HG02970 (cell line): ENCODE results near the gene SH3PXD2B.

ENCODE experiments used
- ATAC-seq: cut with Tn5 transposase; IDR thresholded peaks from one replicate; pipeline ENCODE4 v1.9.1; 2021; ENCODE audit warnings: mild to moderate bottlenecking, moderate library complexity, moderate number of reproducible peaks; ENCODE audit not compliant: unreplicated experiment, low FRiP score

The SH3PXD2B gene

DNA sequence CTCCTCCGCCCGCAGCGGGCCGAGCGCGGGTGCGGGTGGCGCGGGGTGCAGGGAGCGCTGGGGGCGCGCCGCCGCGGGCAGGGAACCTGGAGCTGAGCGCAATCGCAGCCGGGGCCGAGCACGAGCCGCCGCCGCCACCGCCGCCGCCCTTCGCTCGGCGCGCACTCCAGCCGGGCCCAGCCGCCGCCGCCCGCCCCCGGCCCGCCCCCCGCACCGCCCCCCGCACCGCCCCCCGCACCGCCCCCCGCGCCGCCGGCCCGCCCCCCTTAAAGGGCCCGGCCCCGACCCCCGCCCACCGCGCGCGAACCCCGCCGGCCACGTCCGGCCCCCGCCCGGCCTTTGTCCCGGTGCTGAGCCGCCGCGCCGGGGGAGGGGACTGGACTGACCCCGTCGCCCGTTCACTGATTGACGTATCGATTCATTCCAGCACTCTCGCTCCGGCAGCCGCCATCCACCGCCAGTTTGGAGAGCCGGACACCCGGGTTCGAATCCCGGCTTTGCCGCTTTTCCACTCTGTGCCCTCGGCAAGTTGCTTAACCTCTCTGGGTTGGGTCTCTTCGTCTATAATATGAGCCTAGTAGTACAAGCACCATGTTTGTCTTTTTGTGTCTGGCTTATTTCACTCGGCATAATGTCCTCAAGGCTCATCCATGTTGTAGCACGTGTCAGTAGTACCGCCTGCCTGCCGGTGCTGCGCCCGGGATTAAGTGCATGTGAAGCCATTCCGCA is at the start of gene SH3PXD2B:
Gene SH3PXD2B, minus strand, starts transcription at position 168 of the 729 bp plus-strand sequence. CDS start 173 bp downstream, outside the sequence.
- no peak for ATAC-seq

DNA sequence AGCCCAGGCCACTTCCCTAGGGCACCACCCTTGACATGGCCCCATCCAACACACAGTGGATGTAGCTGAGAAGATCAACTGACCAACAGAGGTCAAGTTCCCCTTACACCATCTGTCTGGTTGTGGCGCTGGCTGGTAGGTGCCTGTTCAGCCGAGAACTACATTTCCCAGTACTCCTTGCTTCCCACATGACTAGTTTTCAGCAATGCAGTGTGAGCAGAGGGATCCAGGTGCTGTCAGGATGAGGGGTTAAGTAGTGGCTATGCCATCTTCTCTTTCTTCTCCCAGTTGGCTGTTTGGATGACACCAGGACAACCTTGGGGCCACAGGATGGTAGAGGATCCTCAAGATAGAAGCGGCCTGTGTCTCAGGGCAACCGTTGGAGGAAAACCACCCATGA is 48.6 kb upstream of the SH3PXD2B start:
- no peak for ATAC-seq

DNA sequence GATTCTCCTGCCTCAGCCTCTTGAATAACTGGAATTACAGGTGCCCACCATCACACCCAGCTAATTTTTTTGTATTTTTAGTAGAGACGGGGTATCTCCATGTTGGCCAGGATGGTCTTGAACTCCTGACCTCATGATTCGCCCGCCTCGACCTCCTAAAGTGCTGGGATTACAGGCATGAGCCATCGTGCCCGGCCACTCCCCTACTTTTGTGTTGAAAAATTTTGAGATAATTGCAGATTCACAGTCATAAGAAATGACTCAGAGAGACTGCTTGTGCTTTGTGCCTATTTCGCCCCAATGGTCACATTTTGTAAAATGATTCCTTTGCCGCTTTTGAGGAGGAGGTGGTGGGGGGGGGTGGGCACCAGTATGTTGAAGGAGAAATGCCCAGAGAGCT is 48.1 kb upstream of the SH3PXD2B start:
- ATAC-seq: no peak

DNA sequence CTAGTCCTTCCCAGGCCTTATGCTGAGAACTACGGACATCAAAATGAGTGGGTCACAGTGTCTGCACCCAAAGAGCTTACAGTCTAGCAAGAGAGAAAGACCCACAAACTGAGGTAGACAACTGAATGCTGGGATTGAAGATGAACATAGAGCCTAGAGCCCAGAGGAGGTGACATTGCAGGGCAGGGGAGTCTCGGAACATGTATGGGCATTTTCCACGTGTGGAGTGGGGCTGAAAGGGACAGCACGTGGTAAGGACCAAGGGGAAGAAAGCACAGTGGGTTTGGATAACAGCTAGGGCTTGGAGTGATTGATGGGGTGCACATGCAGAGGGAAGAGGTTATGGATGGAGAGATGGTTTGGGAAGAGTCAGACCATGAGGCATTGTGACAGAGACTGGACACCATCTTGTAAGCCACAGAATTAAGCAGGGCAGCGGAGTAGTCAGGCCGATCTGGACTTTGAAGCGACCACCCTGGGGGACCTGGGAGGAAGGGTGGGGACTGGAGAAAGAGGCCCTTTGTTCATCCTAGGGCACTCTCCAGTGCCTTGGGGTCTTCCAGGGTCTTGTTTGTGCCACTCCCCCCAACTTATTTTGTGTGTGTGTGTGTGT is 47.5 kb upstream of the SH3PXD2B start:
- no peak for ATAC-seq

DNA sequence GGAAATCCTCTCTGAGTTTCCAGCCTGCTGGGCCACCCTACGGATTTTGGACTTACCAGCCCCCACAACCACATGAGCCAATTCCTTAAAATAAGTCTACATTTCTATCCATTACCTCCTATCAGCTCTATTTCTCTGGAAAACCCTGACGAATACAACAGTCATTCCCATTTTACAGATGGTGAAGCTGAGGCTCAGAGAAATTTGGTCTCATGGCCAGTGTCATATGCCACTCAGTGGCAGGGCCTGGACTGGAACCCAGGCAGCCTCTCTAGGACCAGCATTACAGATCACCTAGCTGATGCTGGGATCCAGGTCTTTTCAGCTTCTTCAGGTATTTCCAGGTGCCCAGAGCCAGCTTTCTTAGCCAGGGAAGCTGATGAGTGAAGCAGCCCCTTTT is 45.0 kb upstream of the SH3PXD2B start:
- no peak for ATAC-seq

DNA sequence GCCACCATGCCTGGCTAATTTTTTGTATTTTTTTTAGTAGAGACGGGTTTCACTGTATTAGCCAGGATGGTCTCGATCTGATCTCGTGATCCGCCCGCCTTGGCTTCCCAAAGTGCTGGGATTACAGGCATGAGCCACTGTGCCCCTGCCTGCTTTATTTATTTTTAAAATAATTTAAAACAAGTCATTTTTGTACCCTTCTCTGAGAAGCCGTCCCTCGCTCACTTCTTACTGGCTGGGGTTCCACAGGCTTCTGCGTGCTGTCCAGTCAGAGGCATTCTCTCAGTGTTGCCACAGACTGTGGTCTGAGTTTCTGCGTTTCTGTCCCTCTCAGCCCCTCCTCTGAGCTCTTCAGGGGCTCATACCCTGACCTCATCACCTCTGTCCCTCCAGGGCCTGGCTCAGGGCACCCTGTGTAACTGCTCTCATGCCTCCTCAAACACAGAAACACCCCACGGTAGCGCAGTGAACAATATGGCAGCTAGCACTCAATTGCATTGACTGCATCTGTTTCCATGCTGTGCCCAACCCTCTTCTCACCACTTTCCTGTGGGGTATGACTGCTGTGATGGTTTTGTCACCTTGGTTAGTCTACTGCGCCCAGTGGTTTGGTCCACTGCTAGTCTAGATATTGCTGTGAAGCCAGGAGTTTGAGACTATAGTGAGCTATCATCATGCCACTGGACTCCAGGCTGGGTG is 44.3 kb upstream of the SH3PXD2B start:
- ATAC-seq: no peak

DNA sequence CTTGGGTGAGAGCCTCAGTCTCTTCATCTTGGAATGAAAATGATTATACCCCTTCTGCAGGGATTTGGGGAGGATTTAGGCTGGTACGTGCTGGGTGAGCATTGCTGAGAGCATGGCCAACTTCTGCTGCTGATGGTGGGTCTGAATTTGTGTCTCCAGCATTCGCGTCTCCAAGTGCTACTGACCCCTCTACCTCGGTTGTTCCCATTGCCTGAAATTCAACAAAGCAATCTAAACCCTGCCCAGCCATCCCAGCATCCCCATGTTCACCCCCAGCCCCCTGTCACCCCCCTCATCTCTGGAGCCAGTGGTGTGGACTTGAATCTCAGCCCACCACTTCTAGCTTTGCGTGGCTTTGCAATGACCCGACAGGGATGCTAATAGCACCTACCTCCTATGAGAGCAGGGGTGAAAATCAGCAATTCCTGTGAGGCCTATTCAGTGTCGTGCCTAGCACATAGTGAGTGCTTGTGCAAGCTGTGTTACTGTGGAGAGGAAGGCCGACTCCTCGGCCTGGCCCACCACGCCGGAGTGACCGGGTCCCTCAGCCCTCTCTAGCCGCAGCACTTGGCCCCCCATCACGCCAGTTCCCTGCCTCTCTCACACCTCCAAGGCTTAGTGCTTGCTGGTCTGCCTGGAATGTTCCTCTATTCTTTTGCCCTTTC is 43.4 kb upstream of the SH3PXD2B start:
- no peak for ATAC-seq

DNA sequence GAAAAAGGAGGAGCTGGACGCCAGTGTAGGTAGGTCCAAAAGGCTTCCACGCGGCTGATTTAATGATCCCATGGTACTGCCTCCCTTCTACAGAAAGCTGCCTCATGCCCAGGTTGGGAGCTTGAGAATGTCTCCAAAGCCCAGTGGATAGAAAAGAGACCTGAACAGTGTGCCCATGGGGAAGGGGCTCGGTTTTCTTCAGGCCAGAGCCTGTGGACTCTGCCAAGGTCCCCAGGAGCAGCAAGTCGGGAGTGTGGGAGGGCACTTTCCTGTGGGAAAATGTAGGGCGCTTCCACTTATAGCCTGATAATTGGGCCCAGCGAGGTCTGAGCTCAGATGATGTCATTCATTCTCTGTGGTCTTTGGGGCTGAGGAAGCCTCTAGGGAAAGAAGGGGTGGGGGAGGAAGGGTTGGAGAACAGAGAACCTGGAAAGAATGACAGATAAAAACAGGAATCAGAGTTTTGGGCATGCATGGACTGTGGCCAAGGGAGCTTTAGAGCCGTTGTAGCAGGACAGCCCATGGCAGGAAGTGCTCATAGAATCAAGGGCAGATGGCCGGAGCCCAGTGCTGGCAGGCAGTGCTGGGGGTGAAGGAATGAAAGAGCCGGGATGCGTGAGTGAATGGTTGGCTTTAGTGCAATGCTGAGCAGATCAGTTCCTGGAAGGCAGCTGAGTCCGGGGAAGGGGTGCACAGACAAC is 42.5 kb upstream of the SH3PXD2B start:
- no peak for ATAC-seq

DNA sequence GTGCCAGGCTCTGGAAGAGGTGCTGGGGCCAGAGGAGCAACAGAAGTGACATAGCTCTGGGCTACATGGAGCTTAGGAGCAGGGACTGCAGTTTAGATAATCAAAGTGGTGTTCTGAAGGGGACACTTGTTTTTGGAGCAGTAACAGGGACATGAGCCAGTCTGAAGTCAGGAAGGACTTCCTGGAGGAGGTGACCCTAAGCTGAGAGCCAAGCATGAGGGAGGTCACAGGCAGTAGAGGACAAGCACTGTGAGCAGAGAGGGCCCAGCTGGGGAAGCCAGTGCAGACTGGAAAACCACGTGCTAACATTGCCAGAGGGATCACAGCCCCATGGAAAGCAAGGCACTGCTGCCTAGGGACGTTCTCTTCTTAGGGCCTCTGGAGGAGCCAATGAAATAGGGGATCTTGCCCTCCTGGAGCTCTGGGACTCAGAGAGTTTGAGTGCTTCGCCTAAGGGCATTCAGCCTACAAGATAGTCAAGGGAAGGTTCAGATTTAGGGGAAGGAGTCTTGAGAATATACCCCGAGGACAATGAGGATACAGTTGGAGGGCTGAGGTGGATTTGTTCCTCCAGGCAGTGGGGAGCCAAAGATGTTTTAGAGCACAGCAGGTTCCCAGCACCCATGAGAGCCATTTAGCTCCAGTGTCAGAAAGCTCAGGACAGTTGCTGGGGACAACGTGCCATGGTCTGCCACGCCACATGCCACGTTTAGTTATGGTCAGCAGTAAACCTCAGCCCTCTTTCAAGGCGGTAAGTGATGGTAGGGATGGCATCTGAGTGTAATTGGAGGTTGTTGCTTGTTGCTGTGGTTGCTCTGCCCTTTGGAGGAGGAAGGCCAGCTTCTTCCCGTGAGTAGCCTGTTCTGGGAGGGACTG is 40.5 kb upstream of the SH3PXD2B start:
- no peak for ATAC-seq

DNA sequence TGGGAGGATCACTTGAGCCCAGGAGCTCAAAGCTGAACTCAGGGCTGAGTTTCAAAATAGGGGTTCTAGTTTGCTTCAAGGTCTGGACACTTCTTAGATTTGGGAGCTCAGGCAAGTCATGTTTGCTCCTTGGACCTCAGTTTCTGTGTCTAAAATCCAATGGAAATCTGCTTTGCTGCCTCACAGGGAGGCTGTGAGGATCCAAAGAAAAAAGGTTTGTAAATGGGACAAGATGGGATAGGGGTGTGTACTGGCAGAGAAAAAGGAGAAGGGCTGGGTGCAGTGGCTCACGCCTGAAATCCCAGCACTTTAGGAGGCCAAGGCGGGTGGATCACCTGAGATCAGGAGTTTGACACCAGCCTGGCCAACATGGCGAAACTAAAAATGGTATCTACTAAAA is 39.6 kb upstream of the SH3PXD2B start:
- no peak for ATAC-seq

DNA sequence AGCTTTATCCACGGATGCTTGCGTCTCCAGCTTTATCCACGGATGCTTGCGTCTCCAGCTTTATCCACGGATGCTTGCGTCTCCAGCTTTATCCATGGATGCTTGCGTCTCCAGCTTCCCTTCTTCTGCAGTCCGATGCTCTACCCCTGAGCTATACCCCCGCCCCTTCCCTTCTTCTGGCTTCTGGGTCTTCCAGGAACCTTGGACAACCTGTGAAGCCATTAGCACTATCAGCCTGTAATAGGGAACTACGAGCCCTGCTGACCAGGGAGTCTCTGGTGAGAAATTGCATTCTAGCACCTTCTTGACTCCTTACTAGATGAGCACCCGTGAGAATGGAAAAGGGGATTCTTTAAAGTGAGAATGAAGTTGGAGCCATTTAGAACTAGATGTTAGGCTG is 39.1 kb upstream of the SH3PXD2B start:
- no peak for ATAC-seq

DNA sequence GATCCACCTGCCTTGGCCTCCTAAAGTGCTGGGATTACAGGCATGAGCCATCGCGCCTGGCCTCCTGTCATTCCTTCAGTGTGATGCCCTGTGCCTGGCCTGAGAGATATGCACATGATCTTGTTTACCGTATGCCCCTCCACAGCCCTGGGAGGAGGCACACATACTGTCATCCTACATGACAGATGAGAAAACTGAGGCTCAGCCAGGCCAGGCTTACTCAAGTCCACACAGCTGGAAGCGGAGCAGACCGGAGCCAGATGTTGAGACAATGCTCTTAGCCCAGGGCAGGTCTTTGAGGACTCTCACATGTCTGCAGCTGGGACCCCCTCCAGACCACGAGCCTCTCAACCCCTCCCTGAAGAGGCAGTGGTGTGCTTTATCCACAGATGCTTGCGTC is 38.7 kb upstream of the SH3PXD2B start:
- no peak for ATAC-seq

DNA sequence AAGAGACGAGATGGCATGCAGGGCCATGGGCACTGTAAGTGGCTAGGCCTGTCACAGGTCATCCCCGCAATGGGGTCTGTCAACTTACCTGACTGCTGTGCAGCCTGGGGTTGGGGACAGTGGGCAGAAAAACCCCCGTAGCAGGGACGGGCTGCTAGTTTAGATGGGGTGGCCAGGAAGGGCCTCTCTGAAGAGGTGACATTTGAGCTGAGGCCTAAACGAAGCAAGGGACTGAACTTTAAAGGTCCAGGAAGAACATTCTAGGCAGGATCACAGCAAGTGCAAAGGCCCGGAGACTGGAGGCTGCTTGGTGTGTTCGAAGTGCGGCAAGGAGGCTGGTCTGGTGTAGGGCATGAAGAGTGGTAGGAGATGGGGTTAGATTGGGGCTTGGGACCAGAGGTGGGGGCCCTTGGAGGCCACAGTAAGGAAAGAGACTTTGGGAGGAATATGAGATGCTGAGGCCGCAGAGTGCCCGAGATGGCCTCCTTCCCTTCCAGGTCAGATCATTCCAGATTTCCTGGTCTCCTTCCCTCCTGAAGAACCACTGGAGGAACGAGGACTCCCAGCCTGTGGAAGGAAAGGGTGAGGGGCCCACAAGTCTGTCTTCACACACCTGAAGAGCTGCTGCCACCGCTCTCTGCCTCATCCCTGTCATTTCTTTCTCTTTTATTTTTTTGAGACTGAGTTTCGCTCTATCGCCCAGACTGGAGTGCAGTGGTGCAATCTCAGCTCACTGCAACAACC is 37.9 kb upstream of the SH3PXD2B start:
- no peak for ATAC-seq

DNA sequence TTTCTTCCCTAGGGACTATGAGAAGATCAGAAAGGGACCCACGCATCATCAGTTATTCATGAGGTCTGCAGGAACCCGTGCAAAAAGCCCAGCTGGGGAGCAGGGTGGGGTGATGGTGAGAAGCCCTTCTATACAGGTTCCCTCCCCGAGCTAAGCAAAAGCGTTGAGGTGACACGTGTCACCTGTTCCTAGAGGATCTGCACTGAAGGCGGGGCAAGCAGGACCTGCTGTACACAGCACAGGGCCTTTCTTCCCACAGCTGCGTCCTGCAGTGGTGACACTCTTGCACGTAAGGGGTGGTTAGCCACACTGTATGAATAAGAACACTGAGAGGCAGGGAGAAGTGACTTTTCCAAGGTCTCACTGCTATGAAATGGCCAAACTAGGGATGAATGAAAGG is 37.2 kb upstream of the SH3PXD2B start:
- no peak for ATAC-seq

DNA sequence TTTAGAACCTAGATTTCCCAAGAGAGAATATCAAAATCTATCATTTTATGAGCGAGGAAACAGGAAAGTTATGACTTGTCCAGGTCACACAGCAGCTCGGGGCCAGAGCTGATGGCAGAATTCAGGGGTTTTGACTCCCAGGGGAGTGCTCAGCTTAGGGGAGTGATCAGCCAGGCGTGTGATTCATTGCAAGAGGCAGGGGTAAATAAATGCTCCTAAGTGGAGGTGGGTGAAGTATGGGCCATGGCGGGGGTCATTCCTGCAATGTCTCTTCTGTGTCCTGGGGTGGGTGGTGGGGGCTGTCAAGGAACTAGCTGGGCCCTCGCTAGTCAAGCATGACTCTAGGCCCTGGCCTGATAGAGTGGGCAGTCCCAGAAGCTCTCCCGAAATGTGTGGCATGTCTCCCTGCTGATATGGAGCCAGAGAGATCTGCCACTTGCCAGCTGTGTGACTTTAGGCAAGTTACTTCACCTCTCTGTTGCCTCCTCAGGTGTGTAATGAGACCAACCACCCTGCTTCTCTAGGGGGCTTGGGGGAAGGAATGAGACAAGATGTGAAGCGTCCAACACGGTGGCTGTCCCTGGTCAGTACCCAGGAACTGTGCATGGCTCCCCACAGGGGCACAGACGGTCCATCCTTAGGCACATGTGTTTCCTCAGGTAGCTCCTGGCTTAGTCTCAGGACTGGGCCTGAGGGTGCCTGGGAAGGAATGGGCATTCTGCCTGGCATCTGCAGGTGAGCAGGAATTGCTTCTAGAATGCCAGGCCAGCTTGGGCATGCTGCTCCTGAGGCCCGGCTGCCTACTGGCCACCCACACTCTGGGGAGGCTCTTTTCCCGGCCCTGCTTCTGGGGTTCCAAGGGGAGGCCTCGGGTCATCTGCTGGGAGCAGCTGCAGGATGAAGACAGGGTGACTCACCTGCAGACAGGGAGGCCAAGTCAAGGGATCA is 36.5 kb upstream of the SH3PXD2B start:
- no peak for ATAC-seq

DNA sequence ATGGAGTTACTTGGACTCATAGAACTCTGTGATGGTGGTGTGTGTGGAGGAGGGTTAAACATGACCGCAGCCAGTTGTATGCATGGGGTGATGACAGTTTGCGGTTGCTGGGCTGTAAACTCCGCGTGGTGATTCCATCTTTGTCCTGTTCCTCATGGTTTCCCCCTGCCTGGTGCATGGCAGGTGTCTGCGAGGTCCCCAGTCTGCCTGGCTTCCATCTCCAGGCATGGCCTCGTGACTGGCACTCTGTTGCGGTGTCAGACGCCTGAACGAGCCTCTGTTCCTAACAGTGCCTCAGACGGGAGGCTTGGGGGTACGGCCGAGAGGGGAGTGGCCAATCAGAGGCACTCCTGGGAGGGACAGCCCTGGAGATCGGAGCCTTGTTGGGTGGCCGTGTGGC is 33.9 kb upstream of the SH3PXD2B start:
- no peak for ATAC-seq

DNA sequence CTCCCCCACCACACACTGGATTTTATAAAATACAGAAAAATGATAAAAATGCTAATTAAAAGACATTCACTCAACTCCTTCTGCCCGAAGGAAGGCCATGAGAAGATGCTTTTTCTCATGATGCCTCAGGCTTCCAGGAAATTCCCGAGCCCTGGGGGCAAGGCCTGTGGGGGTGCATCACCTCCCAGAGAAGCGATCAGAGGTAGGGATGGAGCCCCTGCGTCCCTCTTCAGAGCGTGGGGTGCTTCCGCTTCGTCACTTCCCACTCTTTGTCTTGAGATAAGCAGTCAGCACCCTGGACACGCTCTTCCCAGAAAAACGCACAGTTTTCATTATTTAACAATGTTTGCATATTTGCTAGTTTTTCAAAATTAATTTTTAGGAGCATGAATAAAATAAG is 33.3 kb upstream of the SH3PXD2B start:
- no peak for ATAC-seq

DNA sequence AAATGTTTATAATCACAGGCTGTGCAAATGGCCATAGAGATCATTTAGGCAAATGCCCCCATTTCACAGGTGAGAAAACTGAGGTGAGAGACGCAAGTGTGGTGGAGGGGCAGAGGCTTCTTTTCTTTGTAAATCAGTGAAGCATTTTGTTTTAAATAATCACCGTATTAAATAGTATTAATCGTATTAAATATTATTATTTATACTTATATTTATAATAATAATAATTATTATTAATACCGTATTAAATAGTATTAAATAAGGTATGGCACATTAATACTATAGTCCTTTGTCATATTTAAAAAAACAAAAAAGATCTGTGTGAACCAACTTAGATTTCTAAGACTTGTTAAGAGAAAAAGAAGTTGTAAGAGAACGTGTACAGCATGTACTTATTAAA is 32.6 kb upstream of the SH3PXD2B start:
- no peak for ATAC-seq
